ENCODE data around the gene CMAS.

DNA sequence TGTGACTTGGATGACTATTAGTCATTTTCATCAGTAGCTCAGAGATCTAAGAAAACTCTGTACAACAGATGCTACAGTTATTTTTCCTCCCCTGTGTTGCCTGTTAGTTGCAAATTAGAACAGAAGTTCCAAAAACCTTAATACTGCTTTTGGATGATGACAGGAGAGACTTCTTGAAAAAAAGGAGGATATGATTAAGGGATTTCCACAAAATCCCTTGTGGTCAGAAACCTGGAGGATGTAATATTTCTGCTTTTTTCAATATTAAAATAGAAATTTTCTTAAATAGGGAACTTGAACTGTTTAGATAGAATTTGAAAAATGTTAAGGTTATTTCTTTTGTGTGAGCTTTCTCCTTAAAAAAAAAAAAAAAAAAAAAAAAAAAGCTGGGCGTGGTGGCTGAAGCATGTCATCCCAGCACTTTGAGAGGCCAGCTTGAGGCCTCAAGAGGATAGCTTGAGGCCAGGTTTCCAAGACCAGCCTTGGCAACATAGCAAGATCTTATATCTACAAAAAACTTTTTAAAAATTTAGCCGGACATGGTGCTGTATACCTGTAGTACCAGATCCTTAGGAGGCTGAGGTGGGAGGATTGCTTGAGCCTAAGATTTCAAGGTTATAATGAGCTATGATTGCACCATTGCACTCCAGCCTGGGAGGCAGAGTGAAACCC lies 14.1 kb downstream of the CMAS start:
- TF ChIP-seq POLR2AphosphoS5 (IDR thresholded peaks at IDR 0.05; ENCODE audit: low read depth, low read length) (no peak), EZH2phosphoT487 (IDR thresholded peaks at IDR 0.05; ENCODE audit: borderline replicate concordance, low read depth) (no peak), TAF1 (IDR thresholded peaks at IDR 0.05; ENCODE audit: borderline replicate concordance, low read depth, low read length) (no peak), YY1 (IDR thresholded peaks at IDR 0.05; ENCODE audit: low read depth) (no peak), SMC3 (IDR thresholded peaks at IDR 0.05; ENCODE audit: low read depth, low read length) (no peak), EP300 (IDR thresholded peaks at IDR 0.05; ENCODE audit: borderline replicate concordance in 1 of 2, low read depth in 1 of 2, low read length in 1 of 2) (no peak), GATA2 (CRISPR knock-in tag; IDR thresholded peaks at IDR 0.05) (no peak), ELF1 (IDR thresholded peaks at IDR 0.05) (no peak)
- TF ChIP-seq, protein P1, sequence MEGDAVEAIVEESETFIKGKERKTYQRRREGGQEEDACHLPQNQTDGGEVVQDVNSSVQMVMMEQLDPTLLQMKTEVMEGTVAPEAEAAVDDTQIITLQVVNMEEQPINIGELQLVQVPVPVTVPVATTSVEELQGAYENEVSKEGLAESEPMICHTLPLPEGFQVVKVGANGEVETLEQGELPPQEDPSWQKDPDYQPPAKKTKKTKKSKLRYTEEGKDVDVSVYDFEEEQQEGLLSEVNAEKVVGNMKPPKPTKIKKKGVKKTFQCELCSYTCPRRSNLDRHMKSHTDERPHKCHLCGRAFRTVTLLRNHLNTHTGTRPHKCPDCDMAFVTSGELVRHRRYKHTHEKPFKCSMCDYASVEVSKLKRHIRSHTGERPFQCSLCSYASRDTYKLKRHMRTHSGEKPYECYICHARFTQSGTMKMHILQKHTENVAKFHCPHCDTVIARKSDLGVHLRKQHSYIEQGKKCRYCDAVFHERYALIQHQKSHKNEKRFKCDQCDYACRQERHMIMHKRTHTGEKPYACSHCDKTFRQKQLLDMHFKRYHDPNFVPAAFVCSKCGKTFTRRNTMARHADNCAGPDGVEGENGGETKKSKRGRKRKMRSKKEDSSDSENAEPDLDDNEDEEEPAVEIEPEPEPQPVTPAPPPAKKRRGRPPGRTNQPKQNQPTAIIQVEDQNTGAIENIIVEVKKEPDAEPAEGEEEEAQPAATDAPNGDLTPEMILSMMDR (IDR thresholded peaks at IDR 0.05), result no peak
- TF ChIP-seq, protein P2, sequence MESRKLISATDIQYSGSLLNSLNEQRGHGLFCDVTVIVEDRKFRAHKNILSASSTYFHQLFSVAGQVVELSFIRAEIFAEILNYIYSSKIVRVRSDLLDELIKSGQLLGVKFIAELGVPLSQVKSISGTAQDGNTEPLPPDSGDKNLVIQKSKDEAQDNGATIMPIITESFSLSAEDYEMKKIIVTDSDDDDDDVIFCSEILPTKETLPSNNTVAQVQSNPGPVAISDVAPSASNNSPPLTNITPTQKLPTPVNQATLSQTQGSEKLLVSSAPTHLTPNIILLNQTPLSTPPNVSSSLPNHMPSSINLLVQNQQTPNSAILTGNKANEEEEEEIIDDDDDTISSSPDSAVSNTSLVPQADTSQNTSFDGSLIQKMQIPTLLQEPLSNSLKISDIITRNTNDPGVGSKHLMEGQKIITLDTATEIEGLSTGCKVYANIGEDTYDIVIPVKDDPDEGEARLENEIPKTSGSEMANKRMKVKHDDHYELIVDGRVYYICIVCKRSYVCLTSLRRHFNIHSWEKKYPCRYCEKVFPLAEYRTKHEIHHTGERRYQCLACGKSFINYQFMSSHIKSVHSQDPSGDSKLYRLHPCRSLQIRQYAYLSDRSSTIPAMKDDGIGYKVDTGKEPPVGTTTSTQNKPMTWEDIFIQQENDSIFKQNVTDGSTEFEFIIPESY (IDR thresholded peaks at IDR 0.05; ENCODE audit: borderline replicate concordance, low read depth), result no peak
- TF ChIP-seq, protein P3, sequence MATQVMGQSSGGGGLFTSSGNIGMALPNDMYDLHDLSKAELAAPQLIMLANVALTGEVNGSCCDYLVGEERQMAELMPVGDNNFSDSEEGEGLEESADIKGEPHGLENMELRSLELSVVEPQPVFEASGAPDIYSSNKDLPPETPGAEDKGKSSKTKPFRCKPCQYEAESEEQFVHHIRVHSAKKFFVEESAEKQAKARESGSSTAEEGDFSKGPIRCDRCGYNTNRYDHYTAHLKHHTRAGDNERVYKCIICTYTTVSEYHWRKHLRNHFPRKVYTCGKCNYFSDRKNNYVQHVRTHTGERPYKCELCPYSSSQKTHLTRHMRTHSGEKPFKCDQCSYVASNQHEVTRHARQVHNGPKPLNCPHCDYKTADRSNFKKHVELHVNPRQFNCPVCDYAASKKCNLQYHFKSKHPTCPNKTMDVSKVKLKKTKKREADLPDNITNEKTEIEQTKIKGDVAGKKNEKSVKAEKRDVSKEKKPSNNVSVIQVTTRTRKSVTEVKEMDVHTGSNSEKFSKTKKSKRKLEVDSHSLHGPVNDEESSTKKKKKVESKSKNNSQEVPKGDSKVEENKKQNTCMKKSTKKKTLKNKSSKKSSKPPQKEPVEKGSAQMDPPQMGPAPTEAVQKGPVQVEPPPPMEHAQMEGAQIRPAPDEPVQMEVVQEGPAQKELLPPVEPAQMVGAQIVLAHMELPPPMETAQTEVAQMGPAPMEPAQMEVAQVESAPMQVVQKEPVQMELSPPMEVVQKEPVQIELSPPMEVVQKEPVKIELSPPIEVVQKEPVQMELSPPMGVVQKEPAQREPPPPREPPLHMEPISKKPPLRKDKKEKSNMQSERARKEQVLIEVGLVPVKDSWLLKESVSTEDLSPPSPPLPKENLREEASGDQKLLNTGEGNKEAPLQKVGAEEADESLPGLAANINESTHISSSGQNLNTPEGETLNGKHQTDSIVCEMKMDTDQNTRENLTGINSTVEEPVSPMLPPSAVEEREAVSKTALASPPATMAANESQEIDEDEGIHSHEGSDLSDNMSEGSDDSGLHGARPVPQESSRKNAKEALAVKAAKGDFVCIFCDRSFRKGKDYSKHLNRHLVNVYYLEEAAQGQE (IDR thresholded peaks at IDR 0.05; ENCODE audit: low read depth, low read length), result no peak

Measured in SK-N-SH (cell line).